CD4-positive, alpha-beta T cell treated with Interferon gamma for 1 hour (primary cell): ENCODE results near the gene SRSF1.

Experiments
- DNase-seq: peaks from one replicate; pipeline ENCODE4 v3.0.0-alpha.2; 2020

SRSF1 gene

DNA sequence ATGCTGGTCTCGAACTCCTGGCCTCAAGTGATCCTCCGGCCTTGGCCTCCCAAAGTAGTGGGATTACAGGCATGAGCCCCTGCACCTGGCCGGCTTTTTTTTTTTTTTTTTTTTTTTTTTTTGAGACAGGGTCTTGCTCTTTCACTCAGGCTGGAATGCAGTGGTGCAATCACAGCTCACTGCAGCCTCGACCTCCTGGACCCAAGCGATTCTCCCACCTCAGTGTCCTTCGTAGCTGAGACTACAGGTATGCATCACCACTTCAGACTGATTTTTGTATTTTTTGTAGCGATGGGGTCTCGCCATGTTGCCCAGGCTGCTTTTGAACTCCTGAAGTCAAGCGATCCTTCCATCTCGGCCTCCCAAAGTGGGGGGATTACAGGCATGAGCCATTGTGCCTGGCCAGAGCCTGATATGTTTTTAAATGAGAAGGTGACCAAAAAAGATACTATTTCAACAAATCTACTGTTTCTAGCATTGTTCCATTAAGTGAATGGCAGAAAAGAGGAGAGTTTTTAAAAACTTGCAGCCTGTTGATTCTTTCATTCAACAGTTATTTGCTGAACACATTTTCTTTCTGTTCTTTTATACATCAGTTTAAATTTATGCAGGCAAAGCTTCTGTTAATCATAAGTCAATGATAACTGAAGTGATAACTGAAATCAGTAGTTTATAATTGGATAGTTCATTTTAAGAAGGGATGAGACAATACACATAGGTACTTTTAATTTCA lies 3.2 kb upstream of the SRSF1 start:
- no peak for DNase-seq

- DNase-seq, result peak; percentile 3
Observed at GRCh38 chr17:58007781-58008706, 998 bp upstream of the SRSF1 start.

GRCh38 chr17:58006560-58006923 lies 504 bp downstream of the SRSF1 start:
- DNase-seq, result peak; percentile 53

- DNase-seq, result no peak
Observed at GRCh38 chr17:58005728-58006559, 1.1 kb downstream of the SRSF1 start.

DNA sequence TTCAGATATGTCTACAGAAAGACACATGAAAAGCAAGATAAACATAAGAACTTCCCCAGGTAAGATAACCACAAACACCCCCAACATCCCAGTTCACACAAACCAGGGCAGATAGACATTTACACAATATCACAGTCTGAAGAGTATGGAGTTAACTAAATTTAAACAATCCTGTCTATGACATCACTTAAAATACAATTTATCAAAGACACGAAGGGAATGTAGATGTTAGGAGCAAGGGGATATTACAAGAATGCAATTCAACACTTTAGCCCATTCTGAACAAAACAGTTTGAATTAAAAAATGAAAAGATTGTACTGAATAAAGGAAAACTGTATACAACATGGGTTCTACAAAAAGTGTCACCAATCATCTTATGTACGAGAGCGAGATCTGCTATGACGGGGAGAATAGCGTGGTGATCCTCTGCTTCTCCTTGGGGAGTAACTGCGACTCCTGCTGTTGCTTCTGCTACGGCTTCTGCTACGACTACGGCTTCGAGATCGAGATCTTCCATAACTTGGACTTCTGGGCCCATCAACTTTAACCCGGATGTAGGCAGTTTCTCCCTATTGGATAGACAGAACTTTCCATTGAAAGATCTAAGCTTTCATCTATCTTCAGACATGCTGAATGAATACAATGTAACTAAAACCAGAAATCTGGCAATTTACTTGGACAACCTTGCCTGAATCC lies 1.9 kb downstream of the SRSF1 start:
- DNase-seq, result no peak

- DNase-seq, result no peak
Observed at GRCh38 chr17:58004060-58004459, 3.0 kb downstream of the SRSF1 start.

GRCh38 chr17:58002973-58003372 lies 4.1 kb downstream of the SRSF1 start:
- DNase-seq, result no peak

GRCh38 chr17:58002154-58002948 lies 4.7 kb downstream of the SRSF1 start:
- no peak for DNase-seq

DNA sequence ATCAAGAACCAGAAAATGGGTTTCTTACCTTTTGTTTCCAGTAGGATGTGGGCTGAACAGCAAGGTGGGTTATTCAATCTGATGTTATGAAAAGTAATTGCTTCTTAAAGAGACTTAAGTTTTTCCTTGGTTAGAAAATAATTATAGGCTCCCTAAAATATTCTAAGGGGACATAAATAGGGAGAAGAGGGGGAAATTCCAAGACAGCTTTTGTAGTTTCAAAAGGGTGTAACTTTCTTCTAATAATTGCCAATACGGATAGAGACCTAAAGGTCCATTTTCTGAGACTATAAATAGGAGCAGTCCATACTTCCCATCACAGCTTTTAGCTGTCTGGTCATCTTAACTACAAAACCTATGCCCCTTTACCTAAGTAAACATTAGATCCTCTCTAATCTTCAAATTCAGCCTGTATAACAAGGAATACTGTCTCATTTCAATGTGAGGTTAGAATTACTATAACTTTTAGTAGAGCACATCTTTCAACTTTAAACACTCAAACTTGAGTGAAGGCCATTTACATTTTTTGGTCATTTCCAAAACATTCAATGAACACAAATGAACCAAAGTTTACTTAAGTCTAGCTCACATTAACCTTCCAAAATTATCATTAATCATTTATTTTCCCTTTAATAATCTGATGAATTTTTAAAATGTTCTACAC lies 5.5 kb downstream of the SRSF1 start:
- DNase-seq, result no peak

DNA sequence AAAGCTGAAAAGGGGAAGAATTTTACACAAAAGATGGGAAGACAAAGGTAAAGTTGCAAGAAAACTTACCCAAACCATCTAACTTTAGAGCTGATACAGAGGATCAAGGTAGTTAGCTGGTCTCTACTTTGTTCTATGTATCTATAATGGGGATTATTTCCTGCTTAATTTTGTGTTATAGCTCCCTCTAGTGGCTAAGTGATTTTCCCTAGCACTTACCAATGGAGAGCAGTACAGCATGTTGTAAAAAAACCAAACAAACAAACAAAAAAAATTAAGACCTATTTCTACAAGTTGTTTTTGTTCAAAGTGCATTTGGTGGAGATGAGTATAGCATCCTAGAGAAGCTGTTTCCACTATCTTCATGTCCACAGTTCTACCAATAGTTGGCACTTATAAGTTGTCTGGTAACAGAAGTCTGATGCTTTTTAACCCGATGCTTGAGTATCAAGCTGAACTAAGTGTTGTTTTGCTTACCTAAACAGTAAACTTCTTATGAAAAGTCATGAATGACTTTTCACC lies 7.5 kb downstream of the SRSF1 start:
- no peak for DNase-seq

GRCh38 chr17:57999010-57999495 lies 8.0 kb downstream of the SRSF1 start:
- no peak for DNase-seq

- DNase-seq, result no peak
Observed at GRCh38 chr17:57997085-57997809, 9.8 kb downstream of the SRSF1 start.

GRCh38 chr17:57995076-57995956 lies 11.7 kb downstream of the SRSF1 start:
- peak; percentile 61 for DNase-seq

GRCh38 chr17:57994436-57994835 lies 12.6 kb downstream of the SRSF1 start:
- no peak for DNase-seq

DNA sequence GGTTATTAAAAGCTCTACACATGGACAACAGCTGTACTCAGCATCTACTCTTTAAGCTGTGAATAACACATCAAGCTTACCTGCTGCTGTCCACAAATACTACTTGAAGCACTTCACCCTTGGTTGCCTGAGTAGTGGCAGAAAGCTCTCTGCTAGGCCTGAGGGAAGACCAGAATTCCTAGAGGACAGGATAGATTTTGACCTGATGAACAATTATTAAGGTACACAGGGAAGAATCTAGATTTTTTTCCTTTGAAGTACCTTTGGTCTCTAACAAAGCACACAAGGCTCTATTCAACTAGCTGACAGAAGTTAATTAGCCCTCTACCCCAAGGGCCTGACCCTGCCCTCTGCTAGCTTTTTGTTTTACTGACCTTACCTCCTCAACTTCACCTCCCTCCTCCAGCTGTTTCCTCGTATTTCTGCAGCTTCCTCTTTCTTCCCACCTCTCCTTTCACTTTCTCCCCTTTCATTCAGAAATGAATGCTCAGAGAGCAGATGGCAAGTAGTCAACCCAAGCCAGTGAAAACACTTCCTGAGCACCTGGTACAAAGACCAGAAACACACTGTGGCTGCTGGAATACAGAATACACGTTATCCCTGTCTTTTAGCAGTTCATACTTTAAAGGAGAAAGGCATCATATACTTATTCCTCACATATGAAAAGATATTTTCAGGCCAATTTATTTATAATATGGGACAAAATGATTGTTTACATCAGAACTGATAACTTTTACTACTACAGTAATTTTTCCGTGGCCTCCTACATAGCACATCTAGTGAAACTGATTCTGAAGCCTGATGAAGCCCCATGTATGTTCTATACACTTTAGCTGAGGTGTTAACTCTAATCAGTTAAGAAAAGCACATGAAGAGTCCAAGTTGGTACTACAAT lies 13.3 kb downstream of the SRSF1 start:
- DNase-seq, result no peak

- no peak for DNase-seq
Observed at GRCh38 chr17:57991537-57991936, 15.5 kb downstream of the SRSF1 start.

GRCh38 chr17:57990037-57990436 lies 17.0 kb downstream of the SRSF1 start:
- DNase-seq, result no peak
